GM12878 (cell line): ENCODE measurements around the gene GHDC. TPM values are rescaled to one million over a fixed set of nuclear protein-coding genes. Genes with fewer than 3 reads are reported as not detected.

Experiments used
- ATAC-seq: fragments of 200-7000 bp; cut with Tn5 transposase; 3 replicates; pipeline ENCODE4 v1.9.1; 2020; ENCODE audit warnings: mild to moderate bottlenecking, moderate library complexity
- BruUV-seq: library from RNA; stranded (reverse); fragments of 400-500 nt; replicated peaks from 2 replicates; lab custom pipeline; 2021; lab: Mats Ljungman, UMichigan
- CTCF ChIA-PET: fragments of 300-600 bp; sonication (Branson Sonifier 250); formaldehyde crosslinking; extraction: SDS; loops from one replicate; lab custom pipeline; 2021; ENCODE audit warnings: inconsistent platforms; lab: Yijun Ruan, JAX
- POLR2A ChIA-PET: fragments of 350-600 bp; formaldehyde crosslinking; extraction: SDS; loops from one replicate; lab custom pipeline; 2021; ENCODE audit warnings: inconsistent platforms; lab: Charles Lee
- RAD21 ChIA-PET: fragments of 300-600 bp; sonication (Branson Sonifier 250); formaldehyde crosslinking; loops from one replicate; lab custom pipeline; 2023; ENCODE audit warnings: antibody characterized with exemption; ENCODE audit not compliant: unreplicated experiment; lab: Charles Lee
- SMC1A ChIA-PET: fragments of 300-600 bp; sonication (Branson Sonifier 250); formaldehyde crosslinking; loops from one replicate; lab custom pipeline; 2023; ENCODE audit not compliant: unreplicated experiment, uncharacterized antibody; lab: Charles Lee
- DNase-seq: peaks from one replicate; pipeline ENCODE4 v3.0.0-alpha.2; 2011; ENCODE audit warnings: low read depth, low spot score
- FAIRE-seq: peaks from 3 replicates; lab custom pipeline; 2011; peaks lifted over from hg19 to GRCh38; lab: Jason Lieb, UNC
- H2AFZ ChIP-seq: 2 replicates; pipeline ENCODE4 v1.6.0; 2011; ENCODE audit warnings: low read depth, low read length, control low read depth; ENCODE audit not compliant: control insufficient read depth
- H3K27ac ChIP-seq: 2 replicates; pipeline ENCODE4 v1.5.1; 2011; ENCODE audit warnings: control low read depth; ENCODE audit not compliant: control insufficient read depth, insufficient read depth
- H3K27me3 ChIP-seq, 2 experiments: replicated peaks in 1 of 2; 2 replicates each; pipeline versions ENCODE4 v1.6.0 to v1.6.1; 2011; ENCODE audit warnings: low read length in 1 of 2; ENCODE audit not compliant: control insufficient read depth in 2 of 2, insufficient read depth in 2 of 2
- H3K36me3 ChIP-seq, 2 experiments: 2 replicates each; pipeline ENCODE4 v1.5.1; 2011; ENCODE audit warnings: low read length in 1 of 2; ENCODE audit not compliant: control insufficient read depth in 2 of 2, insufficient read depth in 2 of 2
- H3K4me1 ChIP-seq: 2 replicates; pipeline ENCODE4 v1.6.1; 2011; ENCODE audit warnings: mild to moderate bottlenecking, low read length, moderate library complexity, mixed read lengths; ENCODE audit not compliant: control insufficient read depth, insufficient read depth
- H3K4me2 ChIP-seq: 2 replicates; pipeline ENCODE4 v1.6.0; 2011; ENCODE audit warnings: control low read depth; ENCODE audit not compliant: control insufficient read depth, insufficient read depth
- H3K4me3 ChIP-seq: fragments of 200-600 bp; sonication (generic); 2 replicates; pipeline ENCODE4 v1.5.1; 2016
- H3K79me2 ChIP-seq: 2 replicates; pipeline ENCODE4 v1.6.0; 2011; ENCODE audit warnings: low read length; ENCODE audit not compliant: control insufficient read depth, insufficient read depth
- H3K9ac ChIP-seq: 2 replicates; pipeline ENCODE4 v1.8.0; 2011; ENCODE audit warnings: low read length, control low read depth, mixed read lengths; ENCODE audit not compliant: control insufficient read depth, insufficient read depth
- H3K9me3 ChIP-seq: replicated peaks from 3 replicates; pipeline ENCODE4 v1.5.1; 2011; ENCODE audit warnings: mild to moderate bottlenecking, low read length; ENCODE audit not compliant: control insufficient read depth, insufficient read depth
- H4K20me1 ChIP-seq: 2 replicates; pipeline ENCODE4 v1.6.0; 2011; ENCODE audit not compliant: control insufficient read depth, insufficient read depth
- ATF3 ChIP-seq: IDR thresholded peaks from 2 replicates; pipeline ENCODE4 v1.6.1; 2011; ENCODE audit warnings: low read depth, mild to moderate bottlenecking, low read length, moderate library complexity, borderline replicate concordance; ENCODE audit errors: extremely low read depth
- BMI1 ChIP-seq: fragments of 450-650 bp; IDR thresholded peaks from 2 replicates; pipeline ENCODE4 v1.6.1; 2016; ENCODE audit warnings: mild to moderate bottlenecking, moderate library complexity, borderline replicate concordance
- DPF2 ChIP-seq: fragments of 450-650 bp; IDR thresholded peaks from 2 replicates; pipeline ENCODE4 v1.6.1; 2017; ENCODE audit warnings: mild to moderate bottlenecking
- GABPA ChIP-seq: IDR thresholded peaks from 2 replicates; pipeline ENCODE4 v1.6.1; 2014; ENCODE audit warnings: antibody characterized with exemption, low read depth, mild to moderate bottlenecking, inconsistent platforms
- MEF2B ChIP-seq: fragments of 450-650 bp; IDR thresholded peaks from 2 replicates; pipeline ENCODE4 v1.6.1; 2018; ENCODE audit warnings: mild to moderate bottlenecking, moderate library complexity; ENCODE audit not compliant: partially characterized antibody, poor library complexity, severe bottlenecking
- MTA2 ChIP-seq: fragments of 450-650 bp; IDR thresholded peaks from 2 replicates; pipeline ENCODE4 v1.6.1; 2016; ENCODE audit warnings: low read depth, mild to moderate bottlenecking, moderate library complexity
- MXI1 ChIP-seq: fragments of 150-350 bp; IDR thresholded peaks from 2 replicates; pipeline ENCODE4 v1.6.1; 2011; ENCODE audit warnings: low read depth, mild to moderate bottlenecking, inconsistent platforms, low read length, improper control_type of control experiment
- NBN ChIP-seq: fragments of 450-650 bp; IDR thresholded peaks from 2 replicates; pipeline ENCODE4 v1.6.1; 2016
- NR2F1 ChIP-seq: fragments of 450-650 bp; conservative IDR thresholded peaks from 2 replicates; pipeline ENCODE4 v1.6.1; 2017; ENCODE audit warnings: mild to moderate bottlenecking
- PKNOX1 ChIP-seq: fragments of 450-650 bp; IDR thresholded peaks from 2 replicates; pipeline ENCODE4 v1.6.1; 2016; ENCODE audit warnings: mild to moderate bottlenecking
- RBBP5 ChIP-seq: fragments of 200-600 bp; sonication (generic); conservative IDR thresholded peaks from 2 replicates; pipeline ENCODE4 v1.6.1; 2016
- RFX5 ChIP-seq: IDR thresholded peaks from 2 replicates; pipeline ENCODE4 v1.6.1; 2011; ENCODE audit warnings: low read depth, low read length, improper control_type of control experiment
- YBX1 ChIP-seq: fragments of 450-650 bp; IDR thresholded peaks from 2 replicates; pipeline ENCODE4 v1.6.1; 2016; ENCODE audit warnings: antibody characterized with exemption
- ZBED1 ChIP-seq: IDR thresholded peaks from 2 replicates; pipeline ENCODE4 v1.6.1; 2016; ENCODE audit warnings: borderline replicate concordance
- ZNF687 ChIP-seq: fragments of 450-650 bp; IDR thresholded peaks from 2 replicates; pipeline ENCODE4 v1.6.1; 2017; ENCODE audit warnings: mild to moderate bottlenecking, moderate library complexity
- WGBS: methylation state at CpG from one replicate; pipeline ENCODE4 v1.1.6; 2016; ENCODE audit warnings: low lambda C conversion rate; ENCODE audit not compliant: insufficient replicate concordance, insufficient coverage; ENCODE audit errors: missing lambda C conversion rate; 5-methylcytosine and 5-hydroxymethylcytosine counted together
- in situ Hi-C: fragments of 300-500 bp; cut with MboI; formaldehyde crosslinking; loops from 9 replicates; pipeline ENCODE4 v1.14.3; 2018; ENCODE audit warnings: mixed read lengths
- intact Hi-C: fragments of 100-400 bp; cut with micrococcal nuclease; formaldehyde crosslinking; loops from one replicate; pipeline ENCODE4 v1.14.2; 2022; ENCODE audit not compliant: unreplicated experiment
- polyA plus RNA-seq, 11 experiments: library from polyadenylated mRNA; depleted of rRNA in 4 of 11; unstranded in 6 of 11; stranded (reverse) in 5 of 11; fragments of >200 nt; fragmentation: Nextera tagmentation in 4 of 11; fragmentation: Illumina TruSeq in 1 of 11; extraction: Ambion mirVana in 4 of 11; extraction: Trizol in 1 of 11; gene quantifications; 1 replicate in 1 of 11; 2 replicates in 10 of 11; pipeline versions ENCODE4 v1.2.1 to v1.2.3, GENCODE V29; 2011 to 2016; ENCODE audit warnings: inconsistent platforms in 2 of 11, missing spikeins in 2 of 11, low read depth in 1 of 11
- total RNA-seq, 4 experiments: library from RNA; depleted of rRNA in 3 of 4; stranded (reverse); fragments of >200 nt in 3 of 4; fragmentation: Illumina TruSeq in 1 of 4; extraction: Trizol in 1 of 4; gene quantifications; 2 replicates each; pipeline versions ENCODE4 v1.2.1 to v1.2.3, GENCODE V29; 2013 to 2021

The GHDC gene
- total and polyA plus RNA-seq, 10 of the 15 experiments (the other 5 are each of a cell fraction or from before 2014, with no cell fraction given), result 0.72 to 20.6 (median 12.9) TPM

- Histone ChIP-seq H3K9ac (no peak overlapping the region), H3K27ac (no peak overlapping the region), H3K4me2 (no peak overlapping the region), H3K4me1 (no peaks in the 10 kb centered on the region; the same call in 1 of the 2 replicates), H3K9me3 (no peaks in the 10 kb centered on the region), H3K4me3 (no peak overlapping the region), H3K27me3 (no peaks in the 10 kb centered on the region), H2AFZ (no peak overlapping the region), H4K20me1 (no peaks in the 10 kb centered on the region), H3K36me3 (peaks cover 5 to 26% of the 10 kb centered on the region in 2 experiments; a peak in 3 of 4 replicates), H3K79me2 (no peaks in the 10 kb centered on the region)
- RAD21 ChIA-PET, result no interaction called here
- intact Hi-C loops (no loop called here), in situ Hi-C loops (no loop called here)
- TF ChIP-seq NBN (no peak), MEF2B (no peak), ZNF687 (no peak), ATF3 (no peak), YBX1 (no peak), NR2F1 (no peak), PKNOX1 (no peak), RFX5 (no peak), GABPA (no peak), BMI1 (no peak), MTA2 (no peak), RBBP5 (no peak), MXI1 (no peak), ZBED1 (no peak), DPF2 (no peak)
- POLR2A ChIA-PET, result no interaction called here
- SMC1A ChIA-PET, result no interaction called here
- no peak for DNase-seq
- no peak for ATAC-seq
- no peak for FAIRE-seq
- 96% methylated on average over 2 of the region's 2 CpGs for WGBS
- no TSS peak for BruUV-seq
- CTCF ChIA-PET, result no interaction called here
Measured at GRCh38 chr17:42203354-42203753, 9.1 kb upstream of the GHDC start.
